K562 (cell line): ENCODE measurements around the gene SLC6A7. TPM values are rescaled to one million over a fixed set of nuclear protein-coding genes. Genes with fewer than 3 reads are reported as not detected.

Experiments used
- ZFP36 ChIP-seq: fragments of 150-350 bp; IDR thresholded peaks from 2 replicates; pipeline ENCODE4 v1.6.1; 2018; ENCODE audit warnings: low read length, low read depth; ENCODE audit not compliant: partially characterized antibody
- ZNF3 ChIP-seq: fragments of 250-450 bp; sonication (Bioruptor Pico); IDR thresholded peaks from 2 replicates; pipeline ENCODE4 v1.5.0; 2021; ENCODE audit warnings: mild to moderate bottlenecking, moderate library complexity
- ZNF41 ChIP-seq: fragments of 250-450 bp; sonication (Bioruptor Pico); conservative IDR thresholded peaks from 2 replicates; pipeline ENCODE4 v1.4.0; 2020; ENCODE audit warnings: mild to moderate bottlenecking
- ZNF583 ChIP-seq: fragments of 250-450 bp; sonication (Bioruptor Pico); IDR thresholded peaks from 2 replicates; pipeline ENCODE4 v1.4.0; 2020
- ZNF830 ChIP-seq: fragments of 250-450 bp; sonication (Bioruptor Pico); IDR thresholded peaks from 2 replicates; pipeline ENCODE4 v1.5.0; 2021; ENCODE audit warnings: mild to moderate bottlenecking
- polyA plus RNA-seq, 8 experiments: library from polyadenylated mRNA; depleted of rRNA in 4 of 8; stranded (reverse) in 5 of 8; unstranded in 3 of 8; fragments of >200 nt; fragmentation: Nextera tagmentation in 2 of 8; fragmentation: Illumina TruSeq in 1 of 8; extraction: Ambion mirVana in 2 of 8; extraction: Trizol in 1 of 8; gene quantifications; 2 replicates each; pipeline versions ENCODE4 v1.2.1 to v1.2.3, GENCODE V29; 2011 to 2014; ENCODE audit warnings: inconsistent platforms in 1 of 8, missing spikeins in 1 of 8
- total RNA-seq, 7 experiments: library from RNA; depleted of rRNA in 6 of 7; stranded (reverse); fragments of >200 nt in 6 of 7; fragmentation: Illumina TruSeq in 2 of 7; extraction: Trizol in 2 of 7; gene quantifications; 2 replicates each; pipeline versions ENCODE4 v1.2.1 to v1.2.3, GENCODE V29; 2011 to 2021; ENCODE audit warnings: low replicate concordance in 1 of 7
- TF ChIP-seq, protein P1 (sequence below), 2 experiments: fragments of 450-650 bp; IDR thresholded peaks; 2 replicates each; pipeline ENCODE4 v1.6.1; 2016; ENCODE audit warnings: mild to moderate bottlenecking in 2 of 2, borderline replicate concordance in 1 of 2, low read depth in 1 of 2, moderate library complexity in 1 of 2
- TF ChIP-seq, protein P2 (sequence below): fragments of 250-450 bp; sonication (Bioruptor Pico); IDR thresholded peaks from 2 replicates; pipeline ENCODE4 v1.6.1; 2021; ENCODE audit warnings: mild to moderate bottlenecking
- TF ChIP-seq, protein P3 (sequence below): fragments of 250-450 bp; sonication (Bioruptor Pico); IDR thresholded peaks from 2 replicates; pipeline ENCODE4 v1.4.0; 2020; ENCODE audit warnings: mild to moderate bottlenecking, moderate library complexity
- TF ChIP-seq, protein P4 (sequence below): IDR thresholded peaks from 2 replicates; pipeline ENCODE4 v1.6.1; 2016; ENCODE audit warnings: missing genetic modification characterization, missing compliant biosample characterization

The SLC6A7 gene
- total and polyA plus RNA-seq, 9 of the 15 experiments (the other 6 are each of a cell fraction or from before 2014, with no cell fraction given): not detected

DNA sequence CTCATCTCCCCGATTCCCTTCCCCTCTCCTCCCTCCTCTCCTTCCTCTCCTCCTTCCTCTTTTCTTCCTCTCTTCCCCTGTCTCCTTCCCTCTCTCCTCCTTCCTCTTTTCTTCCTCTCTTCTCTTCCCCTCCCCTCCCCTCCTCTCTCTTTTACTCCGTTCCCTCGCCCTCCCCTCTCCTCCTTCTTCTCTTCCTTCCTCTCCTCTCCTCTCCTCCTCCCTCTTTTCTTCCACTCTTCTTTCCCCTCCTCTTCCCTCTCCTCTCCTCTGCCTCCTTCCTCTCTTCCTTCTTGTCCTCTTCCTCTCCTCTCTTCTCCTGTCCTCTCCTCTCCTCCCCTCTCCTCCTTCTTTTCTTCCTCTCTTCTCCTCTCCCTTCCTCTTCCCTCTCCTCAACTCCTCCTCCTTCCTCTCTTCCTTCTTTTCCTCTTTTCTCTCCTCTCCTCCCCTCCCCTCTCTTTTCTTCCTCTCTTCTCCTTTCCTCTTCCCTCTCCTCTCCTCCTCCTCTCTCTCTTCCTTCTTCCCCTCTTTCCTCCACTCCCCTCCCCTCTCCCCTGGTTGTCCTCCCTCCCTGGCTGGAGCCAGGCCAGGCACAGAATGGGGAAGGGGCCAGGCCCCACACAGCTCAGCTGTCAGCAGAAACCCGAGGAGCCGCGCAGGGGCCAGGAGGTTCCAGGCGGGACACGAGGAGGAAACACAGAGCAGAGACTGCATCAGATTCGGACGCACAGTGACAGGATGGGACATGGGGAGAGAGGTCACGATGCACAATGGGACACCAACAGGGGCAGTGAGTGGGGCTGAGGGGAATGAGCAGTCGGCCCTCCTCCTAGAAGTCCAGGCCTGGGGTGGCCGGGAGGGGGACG is 51.7 kb downstream of the SLC6A7 start (continued):
- TF ChIP-seq, protein P1, sequence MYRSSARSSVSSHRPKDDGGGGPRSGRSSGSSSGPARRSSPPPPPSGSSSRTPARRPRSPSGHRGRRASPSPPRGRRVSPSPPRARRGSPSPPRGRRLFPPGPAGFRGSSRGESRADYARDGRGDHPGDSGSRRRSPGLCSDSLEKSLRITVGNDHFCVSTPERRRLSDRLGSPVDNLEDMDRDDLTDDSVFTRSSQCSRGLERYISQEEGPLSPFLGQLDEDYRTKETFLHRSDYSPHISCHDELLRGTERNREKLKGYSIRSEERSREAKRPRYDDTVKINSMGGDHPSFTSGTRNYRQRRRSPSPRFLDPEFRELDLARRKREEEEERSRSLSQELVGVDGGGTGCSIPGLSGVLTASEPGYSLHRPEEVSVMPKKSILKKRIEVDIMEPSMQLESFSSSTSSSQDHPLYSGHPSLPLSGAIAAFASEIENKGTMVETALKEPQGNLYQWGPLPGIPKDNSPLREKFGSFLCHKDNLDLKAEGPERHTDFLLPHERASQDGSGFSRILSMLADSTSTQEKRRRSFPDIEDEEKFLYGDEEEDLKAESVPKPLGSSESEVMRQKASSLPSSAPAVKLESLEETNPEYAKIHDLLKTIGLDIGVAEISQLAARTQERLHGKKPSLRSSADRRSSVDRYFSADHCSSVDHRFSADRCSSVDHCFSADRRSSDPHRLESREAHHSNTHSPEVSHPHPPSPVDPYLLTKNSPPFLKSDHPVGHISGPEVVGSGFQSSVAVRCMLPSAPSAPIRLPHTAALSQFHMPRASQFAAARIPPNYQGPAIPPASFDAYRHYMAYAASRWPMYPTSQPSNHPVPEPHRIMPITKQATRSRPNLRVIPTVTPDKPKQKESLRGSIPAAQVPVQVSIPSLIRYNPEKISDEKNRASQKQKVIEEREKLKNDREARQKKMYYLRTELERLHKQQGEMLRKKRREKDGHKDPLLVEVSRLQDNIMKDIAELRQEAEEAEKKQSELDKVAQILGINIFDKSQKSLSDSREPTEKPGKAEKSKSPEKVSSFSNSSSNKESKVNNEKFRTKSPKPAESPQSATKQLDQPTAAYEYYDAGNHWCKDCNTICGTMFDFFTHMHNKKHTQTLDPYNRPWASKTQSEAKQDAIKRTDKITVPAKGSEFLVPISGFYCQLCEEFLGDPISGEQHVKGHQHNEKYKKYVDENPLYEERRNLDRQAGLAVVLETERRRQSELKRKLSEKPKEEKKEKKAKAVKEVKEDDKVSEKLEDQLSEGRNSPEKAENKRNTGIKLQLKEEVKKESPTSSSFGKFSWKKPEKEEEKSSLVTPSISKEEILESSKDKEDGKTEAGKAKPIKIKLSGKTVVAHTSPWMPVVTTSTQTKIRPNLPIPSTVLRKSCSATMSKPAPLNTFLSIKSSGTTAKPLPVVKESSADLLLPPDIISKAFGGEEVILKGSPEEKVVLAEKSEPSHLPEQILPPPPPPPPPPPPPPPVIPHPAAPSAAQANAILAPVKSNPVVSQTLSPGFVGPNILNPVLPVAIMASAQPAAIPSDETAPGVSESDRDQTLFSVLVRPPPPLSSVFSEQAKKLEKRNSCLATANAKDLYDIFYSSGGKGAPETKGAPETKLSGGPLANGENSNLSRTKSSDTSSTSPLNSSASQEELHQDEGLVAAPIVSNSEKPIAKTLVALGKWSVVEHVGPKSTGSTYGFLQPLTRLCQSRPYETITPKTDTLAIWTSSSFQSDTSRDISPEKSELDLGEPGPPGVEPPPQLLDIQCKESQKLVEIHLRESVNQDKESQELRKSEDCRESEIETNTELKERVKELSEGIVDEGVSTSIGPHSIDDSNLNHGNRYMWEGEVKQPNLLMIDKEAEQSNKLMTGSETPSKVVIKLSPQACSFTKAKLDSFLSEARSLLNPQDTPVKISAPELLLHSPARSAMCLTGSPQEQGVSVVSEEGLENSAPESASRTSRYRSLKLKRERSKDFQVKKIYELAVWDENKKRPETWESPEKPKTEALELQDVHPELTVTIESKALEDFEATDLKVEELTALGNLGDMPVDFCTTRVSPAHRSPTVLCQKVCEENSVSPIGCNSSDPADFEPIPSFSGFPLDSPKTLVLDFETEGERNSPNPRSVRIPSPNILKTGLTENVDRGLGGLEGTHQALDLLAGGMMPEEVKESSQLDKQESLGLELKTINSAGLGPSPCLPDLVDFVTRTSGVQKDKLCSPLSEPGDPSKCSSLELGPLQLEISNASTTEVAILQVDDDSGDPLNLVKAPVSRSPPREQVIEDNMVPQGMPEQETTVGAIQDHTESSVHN (IDR thresholded peaks at IDR 0.05; ENCODE audit: borderline replicate concordance in 1 of 2, low read depth in 1 of 2): no peak
- no peak for TF ChIP-seq ZNF3 (CRISPR knock-in tag)
- TF ChIP-seq, protein P2, sequence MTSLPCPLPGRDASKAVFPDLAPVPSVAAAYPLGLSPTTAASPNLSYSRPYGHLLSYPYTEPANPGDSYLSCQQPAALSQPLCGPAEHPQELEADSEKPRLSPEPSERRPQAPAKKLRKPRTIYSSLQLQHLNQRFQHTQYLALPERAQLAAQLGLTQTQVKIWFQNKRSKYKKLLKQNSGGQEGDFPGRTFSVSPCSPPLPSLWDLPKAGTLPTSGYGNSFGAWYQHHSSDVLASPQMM (CRISPR knock-in tag): no peak
- TF ChIP-seq, protein P3, sequence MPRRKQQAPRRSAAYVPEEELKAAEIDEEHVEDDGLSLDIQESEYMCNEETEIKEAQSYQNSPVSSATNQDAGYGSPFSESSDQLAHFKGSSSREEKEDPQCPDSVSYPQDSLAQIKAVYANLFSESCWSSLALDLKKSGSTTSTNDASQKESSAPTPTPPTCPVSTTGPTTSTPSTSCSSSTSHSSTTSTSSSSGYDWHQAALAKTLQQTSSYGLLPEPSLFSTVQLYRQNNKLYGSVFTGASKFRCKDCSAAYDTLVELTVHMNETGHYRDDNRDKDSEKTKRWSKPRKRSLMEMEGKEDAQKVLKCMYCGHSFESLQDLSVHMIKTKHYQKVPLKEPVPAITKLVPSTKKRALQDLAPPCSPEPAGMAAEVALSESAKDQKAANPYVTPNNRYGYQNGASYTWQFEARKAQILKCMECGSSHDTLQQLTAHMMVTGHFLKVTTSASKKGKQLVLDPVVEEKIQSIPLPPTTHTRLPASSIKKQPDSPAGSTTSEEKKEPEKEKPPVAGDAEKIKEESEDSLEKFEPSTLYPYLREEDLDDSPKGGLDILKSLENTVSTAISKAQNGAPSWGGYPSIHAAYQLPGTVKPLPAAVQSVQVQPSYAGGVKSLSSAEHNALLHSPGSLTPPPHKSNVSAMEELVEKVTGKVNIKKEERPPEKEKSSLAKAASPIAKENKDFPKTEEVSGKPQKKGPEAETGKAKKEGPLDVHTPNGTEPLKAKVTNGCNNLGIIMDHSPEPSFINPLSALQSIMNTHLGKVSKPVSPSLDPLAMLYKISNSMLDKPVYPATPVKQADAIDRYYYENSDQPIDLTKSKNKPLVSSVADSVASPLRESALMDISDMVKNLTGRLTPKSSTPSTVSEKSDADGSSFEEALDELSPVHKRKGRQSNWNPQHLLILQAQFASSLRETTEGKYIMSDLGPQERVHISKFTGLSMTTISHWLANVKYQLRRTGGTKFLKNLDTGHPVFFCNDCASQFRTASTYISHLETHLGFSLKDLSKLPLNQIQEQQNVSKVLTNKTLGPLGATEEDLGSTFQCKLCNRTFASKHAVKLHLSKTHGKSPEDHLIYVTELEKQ (CRISPR knock-in tag): no peak
- no peak for TF ChIP-seq ZNF41 (CRISPR knock-in tag)
- TF ChIP-seq, protein P4, sequence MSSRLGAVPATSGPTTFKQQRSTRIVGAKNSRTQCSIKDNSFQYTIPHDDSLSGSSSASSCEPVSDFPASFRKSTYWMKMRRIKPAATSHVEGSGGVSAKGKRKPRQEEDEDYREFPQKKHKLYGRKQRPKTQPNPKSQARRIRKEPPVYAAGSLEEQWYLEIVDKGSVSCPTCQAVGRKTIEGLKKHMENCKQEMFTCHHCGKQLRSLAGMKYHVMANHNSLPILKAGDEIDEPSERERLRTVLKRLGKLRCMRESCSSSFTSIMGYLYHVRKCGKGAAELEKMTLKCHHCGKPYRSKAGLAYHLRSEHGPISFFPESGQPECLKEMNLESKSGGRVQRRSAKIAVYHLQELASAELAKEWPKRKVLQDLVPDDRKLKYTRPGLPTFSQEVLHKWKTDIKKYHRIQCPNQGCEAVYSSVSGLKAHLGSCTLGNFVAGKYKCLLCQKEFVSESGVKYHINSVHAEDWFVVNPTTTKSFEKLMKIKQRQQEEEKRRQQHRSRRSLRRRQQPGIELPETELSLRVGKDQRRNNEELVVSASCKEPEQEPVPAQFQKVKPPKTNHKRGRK (tag): peak; percentile 95
- TF ChIP-seq ZFP36: no peak
- no peak for TF ChIP-seq ZNF830 (CRISPR knock-in tag)
- no peak for TF ChIP-seq ZNF583 (CRISPR knock-in tag)
